Endothelial cell of hepatic sinusoid (primary cell): ENCODE measurements around the gene PTPRR.

Experiments used
- in situ Hi-C: cut with HindIII; loops from 2 replicates; pipeline ENCODE4 v1.10.0; 2017; ENCODE audit warnings: low sequenced_read_pairs

PTPRR gene

DNA sequence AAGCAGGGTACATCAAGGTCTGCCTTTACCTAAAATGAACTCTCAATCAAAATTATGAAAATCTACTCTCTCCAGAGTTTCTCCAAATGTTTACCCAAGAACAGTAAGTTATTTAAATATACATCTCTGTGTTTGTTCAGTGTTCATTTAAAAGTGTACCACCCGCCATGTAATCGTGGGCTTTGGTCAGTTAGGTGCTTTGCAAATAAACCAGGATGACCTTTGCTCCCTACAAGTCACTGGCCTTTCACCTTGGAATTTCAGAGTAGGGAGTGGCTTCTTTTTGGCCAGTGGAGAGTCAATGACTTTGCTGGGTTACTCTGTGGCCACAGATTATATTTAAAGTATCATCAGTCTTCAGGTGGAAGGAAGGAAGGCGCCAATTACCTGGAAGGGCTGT, 208.7 kb downstream of the PTPRR start:
- in situ Hi-C loops, result no loop called here

- in situ Hi-C loops, result loop anchor here (10.0 kb wide), 1 partner anchor 354 kb away; no protein-coding TSS in a partner anchor
Observed at GRCh38 chr12:70709022-70709421, 211.5 kb downstream of the PTPRR start.

- in situ Hi-C loops, result loop anchor here (10.0 kb wide), 1 partner anchor 352 kb away; no protein-coding TSS in a partner anchor
Observed at GRCh38 chr12:70706611-70707010, 213.9 kb downstream of the PTPRR start.

- in situ Hi-C loops, result no loop called here
Observed at GRCh38 chr12:70698345-70698744, 222.2 kb downstream of the PTPRR start.

DNA sequence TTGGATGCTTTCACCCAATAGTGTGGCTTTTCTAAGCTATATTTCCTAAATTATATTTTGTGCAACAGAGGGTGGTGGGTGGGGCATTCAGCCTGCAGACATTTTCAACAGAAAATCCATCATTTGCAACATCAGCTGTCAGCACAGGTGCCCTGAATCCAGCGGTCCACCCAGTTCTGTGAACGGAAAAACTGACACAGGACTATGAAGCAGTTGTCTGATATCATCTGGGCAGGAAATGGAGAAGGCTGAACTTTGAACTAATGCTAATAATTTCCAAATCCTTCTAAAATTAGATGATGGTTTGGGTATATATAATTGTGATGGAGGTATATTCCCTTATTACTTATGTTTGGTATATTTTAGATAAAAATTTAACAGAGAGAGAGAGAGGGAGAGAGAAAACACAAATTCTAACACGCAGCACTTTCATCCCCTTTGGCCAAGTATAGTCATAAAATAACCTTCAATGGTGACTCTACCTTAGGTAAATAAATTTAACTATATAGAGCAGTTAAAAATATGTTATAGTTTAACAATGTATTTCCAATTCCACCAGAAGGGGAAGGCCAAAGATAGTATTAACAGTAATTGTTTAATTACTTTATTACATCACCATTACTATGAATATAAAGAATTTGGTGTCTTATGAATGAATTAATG, 225.0 kb downstream of the PTPRR start:
- in situ Hi-C loops, result no loop called here

GRCh38 chr12:70692681-70693288, 227.8 kb downstream of the PTPRR start:
- in situ Hi-C loops, result no loop called here

DNA sequence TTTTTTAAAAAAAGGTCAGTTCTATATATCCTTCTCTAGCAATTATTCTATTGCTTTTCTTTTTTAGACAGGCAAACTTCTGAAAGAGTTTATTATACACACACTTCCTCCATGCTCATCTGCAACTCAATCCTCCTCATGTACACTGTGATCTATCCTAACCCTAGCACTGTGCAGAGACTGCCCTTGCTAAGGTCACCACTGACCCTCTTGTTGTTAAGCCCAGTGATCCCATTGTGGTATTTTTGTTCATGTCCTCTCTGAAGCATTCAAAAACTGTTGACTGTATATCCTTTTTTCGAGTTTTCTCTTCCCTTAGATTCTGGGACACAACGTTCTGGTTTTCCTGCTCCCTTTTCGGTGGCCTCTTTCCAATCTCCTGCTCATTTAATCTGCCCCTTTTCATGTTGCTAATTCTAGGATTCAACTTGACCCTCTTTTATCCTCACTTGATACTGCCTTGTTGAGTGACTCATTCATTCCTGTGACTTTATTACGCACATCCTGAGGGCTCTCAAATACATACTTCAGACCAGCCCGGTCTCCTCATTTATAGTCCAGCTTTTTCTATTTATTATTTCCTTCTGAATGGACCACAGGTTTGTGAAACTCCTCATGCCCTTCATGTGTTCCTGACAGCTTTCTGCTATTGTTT, 229.4 kb downstream of the PTPRR start:
- in situ Hi-C loops, result no loop called here

- in situ Hi-C loops, result loop anchor here (5.0 kb wide), 1 partner anchor 60 kb away; no protein-coding TSS in a partner anchor
Observed at GRCh38 chr12:70686907-70687306, 233.6 kb downstream of the PTPRR start.

DNA sequence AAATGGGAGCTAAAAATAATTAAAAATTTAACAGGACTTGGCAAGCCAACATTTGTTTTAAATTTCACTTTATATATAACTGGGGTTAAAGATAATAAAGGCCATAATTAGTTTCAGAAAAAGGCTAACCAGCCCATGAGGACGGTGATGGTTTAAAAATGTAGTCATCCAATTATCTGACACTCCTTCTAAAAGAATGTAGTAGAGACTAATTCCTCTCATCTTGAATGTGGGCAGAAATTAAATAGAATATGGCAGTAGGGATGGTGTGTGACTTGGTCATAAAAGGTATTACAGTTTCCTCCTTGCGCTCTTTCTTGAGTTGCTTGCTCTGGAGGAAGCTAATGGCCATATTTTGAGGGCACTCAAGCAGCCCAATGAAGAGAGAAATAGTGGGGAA, 234.2 kb downstream of the PTPRR start:
- in situ Hi-C loops, result loop anchor here (5.0 kb wide), 1 partner anchor 59 kb away; no protein-coding TSS in a partner anchor

DNA sequence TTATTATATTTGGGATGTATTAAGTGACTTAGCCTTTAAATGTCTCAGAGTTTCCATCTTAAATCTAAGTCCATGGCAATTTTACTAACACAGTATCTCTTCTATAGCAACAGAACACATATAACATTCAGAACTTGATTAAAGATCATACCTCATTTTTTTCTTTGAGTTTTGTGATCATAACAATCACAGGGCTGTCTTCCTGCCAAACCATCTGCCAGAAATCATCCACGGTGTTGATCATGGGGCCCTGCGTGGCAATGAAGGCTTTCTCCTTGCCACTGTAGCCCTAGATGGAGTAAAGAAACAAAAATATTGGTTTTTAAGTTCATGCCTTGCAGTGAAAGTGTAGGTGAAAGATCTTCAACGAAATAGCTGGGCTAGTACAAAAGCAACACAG, 236.6 kb downstream of the PTPRR start:
- in situ Hi-C loops, result no loop called here

GRCh38 chr12:70671698-70672097, 248.8 kb downstream of the PTPRR start:
- in situ Hi-C loops, result no loop called here

GRCh38 chr12:70670948-70671347, 249.6 kb downstream of the PTPRR start:
- in situ Hi-C loops, result no loop called here

GRCh38 chr12:70667253-70667652, 253.3 kb downstream of the PTPRR start:
- in situ Hi-C loops, result no loop called here

- in situ Hi-C loops, result no loop called here
Observed at GRCh38 chr12:70666364-70666763, 254.2 kb downstream of the PTPRR start.

GRCh38 chr12:70664465-70664881, 256.1 kb downstream of the PTPRR start:
- in situ Hi-C loops, result no loop called here

GRCh38 chr12:70663838-70664237, 256.7 kb downstream of the PTPRR start:
- in situ Hi-C loops, result no loop called here

DNA sequence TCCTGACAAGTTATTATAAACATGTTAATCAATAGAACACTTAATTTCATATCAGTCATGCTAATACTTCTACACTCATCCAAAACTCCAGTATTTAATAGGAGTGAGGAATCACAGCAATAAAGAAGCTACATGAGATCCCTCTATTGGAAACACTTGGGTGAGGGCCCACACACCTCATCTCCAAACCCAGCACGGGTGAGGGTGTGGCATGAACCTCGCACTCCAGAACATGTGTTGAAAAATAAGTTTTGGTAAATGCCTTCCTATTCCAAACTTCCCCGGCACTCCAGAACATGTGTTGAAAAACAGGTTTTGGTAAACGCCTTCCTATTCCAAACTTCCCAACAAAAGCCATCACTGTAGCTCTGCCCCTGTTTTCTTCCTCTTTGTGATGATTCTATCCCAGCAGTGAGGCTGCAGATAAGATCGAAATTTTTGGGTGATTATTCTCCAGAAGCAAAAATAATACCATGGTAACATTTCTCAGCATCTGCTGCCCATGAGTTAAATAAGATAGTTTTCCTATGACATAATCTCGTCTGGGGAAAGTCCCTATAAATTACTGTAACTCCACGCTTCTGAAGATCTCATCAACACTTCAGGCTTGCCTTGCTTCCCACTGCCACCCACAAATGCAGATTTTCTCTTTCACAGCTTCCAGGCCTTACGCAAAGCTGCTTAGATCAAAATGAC, 258.9 kb downstream of the PTPRR start:
- in situ Hi-C loops, result no loop called here

GRCh38 chr12:70660620-70661219, 259.8 kb downstream of the PTPRR start:
- in situ Hi-C loops, result no loop called here

DNA sequence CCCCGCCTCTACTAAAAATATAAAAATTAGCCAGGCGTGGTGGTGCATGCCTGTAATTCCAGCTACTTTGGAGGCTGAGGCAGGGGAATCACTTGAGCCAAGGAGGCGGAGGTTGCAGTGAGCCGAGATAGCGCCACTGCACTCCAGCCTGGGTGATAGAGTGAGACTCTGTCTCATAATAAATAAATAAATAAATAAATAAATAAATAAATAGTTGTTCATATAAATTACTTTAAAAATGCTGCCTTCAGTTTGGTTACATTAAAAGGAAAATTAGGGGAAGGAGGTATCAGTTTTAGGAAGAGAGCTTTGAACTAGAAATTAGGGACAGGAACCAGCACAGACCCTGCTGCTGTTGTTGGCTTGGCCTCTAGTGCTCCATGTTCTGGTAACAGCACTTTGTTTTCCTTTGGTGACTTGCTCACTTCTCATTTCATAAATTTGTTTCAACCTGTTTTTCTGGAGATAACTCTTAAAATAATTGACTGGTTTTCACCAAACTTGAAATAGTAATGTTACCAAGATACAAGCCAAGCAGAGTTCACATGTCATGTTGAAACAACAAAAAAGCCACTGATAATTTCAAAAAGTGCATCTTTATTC, 260.4 kb downstream of the PTPRR start:
- in situ Hi-C loops, result no loop called here

GRCh38 chr12:70659077-70659606, 261.4 kb downstream of the PTPRR start:
- in situ Hi-C loops, result no loop called here
